GM23338 (cell line): ENCODE results near the gene SEMA3E. TPM values are rescaled to one million over a fixed set of nuclear protein-coding genes. Genes with fewer than 3 reads are reported as not detected.

Experiments
- ATAC-seq: fragments of 200-7000 bp; cut with Tn5 transposase; 3 replicates; pipeline ENCODE4 v1.9.1; 2020
- DNase-seq: peaks from one replicate; pipeline ENCODE4 v3.0.0-alpha.2; 2015; ENCODE audit warnings: low spot score
- H2AFZ ChIP-seq: fragments of 200-600 bp; sonication (generic); 2 replicates; pipeline ENCODE4 v1.8.0; 2016; ENCODE audit warnings: antibody characterized with exemption, mild to moderate bottlenecking, moderate library complexity
- H3F3A ChIP-seq: fragments of 200-600 bp; sonication (generic); replicated peaks from 2 replicates; pipeline ENCODE4 v1.8.0; 2017; ENCODE audit warnings: antibody characterized with exemption, mixed run types, low read depth
- H3K27ac ChIP-seq: fragments of 200-600 bp; sonication (generic); 2 replicates; pipeline ENCODE4 v1.6.1; 2016; ENCODE audit warnings: low read depth
- H3K27me3 ChIP-seq: fragments of 200-600 bp; sonication (generic); 2 replicates; pipeline ENCODE4 v1.8.0; 2016; ENCODE audit warnings: mild to moderate bottlenecking, mixed run types, moderate library complexity; ENCODE audit not compliant: insufficient read depth
- H3K36me3 ChIP-seq: fragments of 200-600 bp; sonication (generic); 2 replicates; pipeline ENCODE4 v1.8.0; 2016; ENCODE audit warnings: mild to moderate bottlenecking; ENCODE audit not compliant: insufficient read depth
- H3K4me1 ChIP-seq: fragments of 200-600 bp; sonication (generic); 2 replicates; pipeline ENCODE4 v1.8.0; 2016; ENCODE audit warnings: mild to moderate bottlenecking, moderate library complexity; ENCODE audit not compliant: insufficient read depth
- H3K4me2 ChIP-seq: fragments of 200-600 bp; sonication (generic); 2 replicates; pipeline ENCODE4 v1.7.1; 2017; ENCODE audit warnings: mixed run types
- H3K4me3 ChIP-seq: fragments of 200-600 bp; sonication (generic); 2 replicates; pipeline ENCODE4 v1.6.1; 2016; ENCODE audit warnings: mixed run types
- H3K79me2 ChIP-seq: fragments of 200-600 bp; sonication (generic); replicated peaks from 2 replicates; pipeline ENCODE4 v1.8.0; 2017; ENCODE audit warnings: mild to moderate bottlenecking; ENCODE audit not compliant: insufficient read depth
- H3K9me2 ChIP-seq: fragments of 200-600 bp; sonication (generic); 2 replicates; pipeline ENCODE4 v1.8.0; 2017; ENCODE audit not compliant: insufficient read depth
- H4K20me1 ChIP-seq: fragments of 200-600 bp; sonication (generic); replicated peaks from 2 replicates; pipeline ENCODE4 v1.8.0; 2017; ENCODE audit warnings: mild to moderate bottlenecking; ENCODE audit not compliant: insufficient read depth
- H3K27ac Mint-ChIP-seq: 2 replicates; pipeline ENCODE4 v1.8.0; 2020; ENCODE audit warnings: inconsistent platforms, mild to moderate bottlenecking, moderate library complexity, mixed read lengths
- H3K27me3 Mint-ChIP-seq: 3 replicates; pipeline ENCODE4 v1.8.0; 2022; ENCODE audit warnings: low read depth, mild to moderate bottlenecking, moderate library complexity, mixed read lengths, inconsistent platforms; ENCODE audit not compliant: insufficient read depth, poor library complexity
- H3K36me3 Mint-ChIP-seq: 3 replicates; pipeline ENCODE4 v1.8.0; 2021; ENCODE audit warnings: low read depth, mild to moderate bottlenecking, inconsistent platforms, moderate library complexity, mixed read lengths
- H3K4me1 Mint-ChIP-seq: 3 replicates; pipeline ENCODE4 v1.8.0; 2020; ENCODE audit warnings: mild to moderate bottlenecking, inconsistent platforms, mixed read lengths
- H3K4me3 Mint-ChIP-seq: 3 replicates; pipeline ENCODE4 v1.8.0; 2021; ENCODE audit warnings: moderate library complexity, mild to moderate bottlenecking, inconsistent platforms, mixed read lengths
- H3K9me3 Mint-ChIP-seq: 3 replicates; pipeline ENCODE4 v1.8.0; 2020; ENCODE audit warnings: moderate library complexity, mild to moderate bottlenecking, inconsistent platforms, mixed read lengths
- CREB1 ChIP-seq: fragments of 250-450 bp; sonication (Bioruptor Pico); IDR thresholded peaks from 2 replicates; pipeline ENCODE4 v1.5.0; 2020; ENCODE audit warnings: low read depth, mild to moderate bottlenecking, moderate library complexity
- EZH2 ChIP-seq: fragments of 200-600 bp; sonication (generic); IDR thresholded peaks from one replicate; pipeline ENCODE4 v1.8.0; 2017; ENCODE audit warnings: antibody characterized with exemption, mild to moderate bottlenecking, low read depth; ENCODE audit not compliant: unreplicated experiment
- EZH2phosphoT487 ChIP-seq: fragments of 200-600 bp; sonication (generic); IDR thresholded peaks from one replicate; pipeline ENCODE4 v1.8.1; 2018; ENCODE audit warnings: antibody characterized with exemption; ENCODE audit not compliant: unreplicated experiment
- JUNB ChIP-seq: IDR thresholded peaks from one replicate; pipeline ENCODE4 v1.6.1; 2016; ENCODE audit warnings: antibody characterized with exemption; ENCODE audit not compliant: unreplicated experiment
- NANOG ChIP-seq: IDR thresholded peaks from 2 replicates; pipeline ENCODE4 v1.6.1; 2016; ENCODE audit warnings: antibody characterized with exemption, borderline replicate concordance
- POLR2AphosphoS5 ChIP-seq: IDR thresholded peaks from 2 replicates; pipeline ENCODE4 v1.6.1; 2016; ENCODE audit warnings: antibody characterized with exemption, low read depth
- STAT1 ChIP-seq: IDR thresholded peaks from one replicate; pipeline ENCODE4 v1.6.1; 2016; ENCODE audit warnings: antibody characterized with exemption; ENCODE audit not compliant: unreplicated experiment
- ZNF114 ChIP-seq: fragments of 250-450 bp; sonication (Bioruptor Pico); IDR thresholded peaks from 2 replicates; pipeline ENCODE4 v1.5.0; 2020; ENCODE audit warnings: mild to moderate bottlenecking, moderate library complexity
- ZNF331 ChIP-seq: fragments of 250-450 bp; sonication (Bioruptor Pico); IDR thresholded peaks from 2 replicates; pipeline ENCODE4 v1.5.0; 2020; ENCODE audit warnings: low read depth, mild to moderate bottlenecking, moderate library complexity
- polyA plus RNA-seq: library from polyadenylated mRNA; unstranded; fragments of >200 nt; fragmentation: Nextera tagmentation; extraction: Ambion mirVana; gene quantifications from 2 replicates; pipeline ENCODE4 v1.2.1, GENCODE V29; 2016
- total RNA-seq: library from RNA; depleted of rRNA; stranded (reverse); fragments of >200 nt; shearing (Covaris generic); gene quantifications from 2 replicates; pipeline ENCODE4 v1.2.3, GENCODE V29; 2014
- TF ChIP-seq, protein P1 (sequence below): IDR thresholded peaks from 2 replicates; pipeline ENCODE4 v1.6.1; 2016; ENCODE audit warnings: antibody characterized with exemption
- TF ChIP-seq, protein P2 (sequence below): IDR thresholded peaks from one replicate; pipeline ENCODE4 v1.6.1; 2018; ENCODE audit warnings: antibody characterized with exemption; ENCODE audit not compliant: unreplicated experiment
- TF ChIP-seq, protein P3 (sequence below), 2 experiments: fragments of 200-600 bp in 1 of 2; sonication (generic) in 1 of 2; conservative IDR thresholded peaks; 2 replicates each; pipeline versions ENCODE4 v1.5.1 to v1.6.1; 2016 to 2017; ENCODE audit warnings: antibody characterized with exemption in 2 of 2, low read depth in 2 of 2, mild to moderate bottlenecking in 2 of 2, moderate library complexity in 1 of 2

SEMA3E gene
- total and polyA plus RNA-seq, 2 experiments from 2014 or later: 5.4 to 15.7 TPM

DNA sequence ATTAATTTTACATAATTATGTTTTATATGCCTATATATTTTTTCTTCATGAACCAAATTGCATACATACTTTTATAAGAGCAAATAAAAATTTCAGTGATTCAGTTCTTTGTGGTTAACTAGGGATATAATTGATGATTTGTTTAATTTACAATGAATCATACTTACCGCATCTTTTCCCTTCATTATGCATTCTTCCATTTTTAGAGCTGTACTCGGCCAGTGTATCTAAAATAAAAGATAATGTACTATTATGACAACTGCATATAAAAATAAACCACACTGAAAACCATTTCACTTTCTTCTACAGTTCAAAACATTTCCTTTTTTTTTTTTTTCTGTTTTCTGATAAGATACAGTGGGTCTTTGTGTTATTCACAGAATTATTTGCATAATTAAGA lies 179.9 kb downstream of the SEMA3E start:
- H3K4me2 ChIP-seq: 0 out of 2 replicates have a peak overlapping the region, but pooled peaks have one; percentile 3
- Mint-ChIP-seq H3K4me3 (no peak overlapping the region), H3K27ac (peak overlapping the region; percentile 74), H3K4me1 (peaks cover 43% of the 10 kb centered on the region), H3K36me3 (peaks cover 33% of the 10 kb centered on the region), H3K9me3 (no peaks in the 10 kb centered on the region), H3K27me3 (peaks cover 23% of the 10 kb centered on the region)
- no peak overlapping the region for H3K27ac ChIP-seq
- peaks cover 9% of the 10 kb centered on the region for H3F3A ChIP-seq
- H3K27me3 ChIP-seq: no peaks in the 10 kb centered on the region
- no peak for ATAC-seq
- H2AFZ ChIP-seq: no peak overlapping the region
- H3K9me2 ChIP-seq: no peaks in the 10 kb centered on the region
- no peaks in the 10 kb centered on the region for H4K20me1 ChIP-seq
- H3K79me2 ChIP-seq: no peaks in the 10 kb centered on the region
- peaks cover 38% of the 10 kb centered on the region for H3K4me1 ChIP-seq
- TF ChIP-seq ZNF331 (CRISPR knock-in tag) (no peak), EZH2phosphoT487 (no peak), JUNB (no peak), POLR2AphosphoS5 (no peak), CREB1 (CRISPR knock-in tag) (no peak), ZNF114 (CRISPR knock-in tag) (no peak), NANOG (no peak), EZH2 (no peak), STAT1 (no peak)
- TF ChIP-seq, protein P1, sequence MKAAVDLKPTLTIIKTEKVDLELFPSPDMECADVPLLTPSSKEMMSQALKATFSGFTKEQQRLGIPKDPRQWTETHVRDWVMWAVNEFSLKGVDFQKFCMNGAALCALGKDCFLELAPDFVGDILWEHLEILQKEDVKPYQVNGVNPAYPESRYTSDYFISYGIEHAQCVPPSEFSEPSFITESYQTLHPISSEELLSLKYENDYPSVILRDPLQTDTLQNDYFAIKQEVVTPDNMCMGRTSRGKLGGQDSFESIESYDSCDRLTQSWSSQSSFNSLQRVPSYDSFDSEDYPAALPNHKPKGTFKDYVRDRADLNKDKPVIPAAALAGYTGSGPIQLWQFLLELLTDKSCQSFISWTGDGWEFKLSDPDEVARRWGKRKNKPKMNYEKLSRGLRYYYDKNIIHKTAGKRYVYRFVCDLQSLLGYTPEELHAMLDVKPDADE: no peak
- TF ChIP-seq, protein P2, sequence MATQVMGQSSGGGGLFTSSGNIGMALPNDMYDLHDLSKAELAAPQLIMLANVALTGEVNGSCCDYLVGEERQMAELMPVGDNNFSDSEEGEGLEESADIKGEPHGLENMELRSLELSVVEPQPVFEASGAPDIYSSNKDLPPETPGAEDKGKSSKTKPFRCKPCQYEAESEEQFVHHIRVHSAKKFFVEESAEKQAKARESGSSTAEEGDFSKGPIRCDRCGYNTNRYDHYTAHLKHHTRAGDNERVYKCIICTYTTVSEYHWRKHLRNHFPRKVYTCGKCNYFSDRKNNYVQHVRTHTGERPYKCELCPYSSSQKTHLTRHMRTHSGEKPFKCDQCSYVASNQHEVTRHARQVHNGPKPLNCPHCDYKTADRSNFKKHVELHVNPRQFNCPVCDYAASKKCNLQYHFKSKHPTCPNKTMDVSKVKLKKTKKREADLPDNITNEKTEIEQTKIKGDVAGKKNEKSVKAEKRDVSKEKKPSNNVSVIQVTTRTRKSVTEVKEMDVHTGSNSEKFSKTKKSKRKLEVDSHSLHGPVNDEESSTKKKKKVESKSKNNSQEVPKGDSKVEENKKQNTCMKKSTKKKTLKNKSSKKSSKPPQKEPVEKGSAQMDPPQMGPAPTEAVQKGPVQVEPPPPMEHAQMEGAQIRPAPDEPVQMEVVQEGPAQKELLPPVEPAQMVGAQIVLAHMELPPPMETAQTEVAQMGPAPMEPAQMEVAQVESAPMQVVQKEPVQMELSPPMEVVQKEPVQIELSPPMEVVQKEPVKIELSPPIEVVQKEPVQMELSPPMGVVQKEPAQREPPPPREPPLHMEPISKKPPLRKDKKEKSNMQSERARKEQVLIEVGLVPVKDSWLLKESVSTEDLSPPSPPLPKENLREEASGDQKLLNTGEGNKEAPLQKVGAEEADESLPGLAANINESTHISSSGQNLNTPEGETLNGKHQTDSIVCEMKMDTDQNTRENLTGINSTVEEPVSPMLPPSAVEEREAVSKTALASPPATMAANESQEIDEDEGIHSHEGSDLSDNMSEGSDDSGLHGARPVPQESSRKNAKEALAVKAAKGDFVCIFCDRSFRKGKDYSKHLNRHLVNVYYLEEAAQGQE: no peak
- TF ChIP-seq, protein P3, sequence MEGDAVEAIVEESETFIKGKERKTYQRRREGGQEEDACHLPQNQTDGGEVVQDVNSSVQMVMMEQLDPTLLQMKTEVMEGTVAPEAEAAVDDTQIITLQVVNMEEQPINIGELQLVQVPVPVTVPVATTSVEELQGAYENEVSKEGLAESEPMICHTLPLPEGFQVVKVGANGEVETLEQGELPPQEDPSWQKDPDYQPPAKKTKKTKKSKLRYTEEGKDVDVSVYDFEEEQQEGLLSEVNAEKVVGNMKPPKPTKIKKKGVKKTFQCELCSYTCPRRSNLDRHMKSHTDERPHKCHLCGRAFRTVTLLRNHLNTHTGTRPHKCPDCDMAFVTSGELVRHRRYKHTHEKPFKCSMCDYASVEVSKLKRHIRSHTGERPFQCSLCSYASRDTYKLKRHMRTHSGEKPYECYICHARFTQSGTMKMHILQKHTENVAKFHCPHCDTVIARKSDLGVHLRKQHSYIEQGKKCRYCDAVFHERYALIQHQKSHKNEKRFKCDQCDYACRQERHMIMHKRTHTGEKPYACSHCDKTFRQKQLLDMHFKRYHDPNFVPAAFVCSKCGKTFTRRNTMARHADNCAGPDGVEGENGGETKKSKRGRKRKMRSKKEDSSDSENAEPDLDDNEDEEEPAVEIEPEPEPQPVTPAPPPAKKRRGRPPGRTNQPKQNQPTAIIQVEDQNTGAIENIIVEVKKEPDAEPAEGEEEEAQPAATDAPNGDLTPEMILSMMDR (conservative IDR thresholded peaks at IDR 0.05; ENCODE audit: low read depth in 2 of 2): no peak
- no peaks in the 10 kb centered on the region for H3K36me3 ChIP-seq
- no peak for DNase-seq
- no peak overlapping the region for H3K4me3 ChIP-seq
